A549 treated with dexamethasone at 1 μM for 4 hours (cell line): ENCODE measurements around the gene FNDC3B. TPM values are rescaled to one million over a fixed set of nuclear protein-coding genes. Genes with fewer than 3 reads are reported as not detected.

Experiments used
- total RNA-seq: library from RNA; stranded (reverse); fragments of 200-300 nt; extraction: Qiagen RNA extraction; gene quantifications from 5 replicates; pipeline ENCODE4 v1.2.3, GENCODE V29; 2022

The FNDC3B gene
- 22.3 to 45.1 TPM (median 37.1 TPM) in 5 replicates for total RNA-seq

GRCh38 chr3:172039436-172040077, at the start of gene FNDC3B:
TSS of gene FNDC3B (plus strand) at chr3:172039578. CDS start at chr3:172112480, 72,902 bp downstream.

GRCh38 chr3:172447611-172448579, 408.5 kb downstream of the FNDC3B start, which contains the start of gene GHSR:
TSS of gene GHSR (minus strand) at chr3:172448456. CDS start at chr3:172448413, 43 bp downstream.

Other genes with a start within 250 kb of the FNDC3B start
- gene PLD1, start 229.1 kb upstream of the FNDC3B start, total RNA-seq, result 6.5 to 8.1 TPM (median 7.9 TPM) in 5 replicates
- gene TMEM212, start 196.2 kb upstream of the FNDC3B start, total RNA-seq, result not detected in 5 replicates